ENCODE measurements around the gene KIF6. TPM values are rescaled to one million over a fixed set of nuclear protein-coding genes. Genes with fewer than 3 reads are reported as not detected.

KIF6 gene
- total RNA-seq, 2 experiments from 2014 or later, result not detected

DNA sequence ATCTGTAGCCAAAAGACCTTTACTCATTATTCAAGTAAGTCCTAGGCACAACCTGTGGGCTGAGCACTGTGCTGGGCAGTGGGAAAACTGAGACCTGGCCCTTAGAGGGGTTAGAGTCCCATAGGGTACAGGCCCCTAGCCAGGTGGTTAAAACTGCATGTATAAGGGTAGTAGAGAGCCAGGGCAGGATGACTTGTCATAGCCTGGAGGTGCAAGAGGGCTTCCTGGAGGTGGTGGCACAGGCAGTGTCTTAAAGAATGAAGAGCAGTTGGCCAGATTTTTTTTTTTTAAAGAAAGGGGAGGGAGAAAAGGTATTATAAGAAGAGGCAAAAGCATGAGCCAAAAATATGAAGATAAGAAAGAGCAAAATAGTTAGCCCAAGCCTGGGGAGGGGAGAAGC, 226.2 kb downstream of the KIF6 start:
- Histone ChIP-seq H3K27ac (ENCODE audit: low read depth in 1 of 2, low read length in 2 of 2) (no peak overlapping the region), H3K36me3 (ENCODE audit: insufficient read depth, low read length) (no peaks in the 10 kb centered on the region), H3K27me3 (ENCODE audit: control insufficient read depth in 1 of 2, insufficient read depth in 2 of 2, low read length in 2 of 2) (peaks cover 0 to 3% of the 10 kb centered on the region in 2 experiments), H3K4me3 (ENCODE audit: low read length) (no peak overlapping the region), H3K4me1 (ENCODE audit: insufficient read depth, low read length) (no peaks in the 10 kb centered on the region), H3K9me3 (ENCODE audit: control insufficient read depth in 1 of 2, insufficient read depth in 1 of 2, low read length in 2 of 2) (peaks cover 0 to 9% of the 10 kb centered on the region in 2 experiments)
- POLR2A ChIA-PET, result no interaction called here
- Mint-ChIP-seq H3K27me3 (peaks cover 36% of the 10 kb centered on the region), H3K4me1 (ENCODE audit: low read depth) (no peaks in the 10 kb centered on the region), H3K4me3 (no peak overlapping the region), H3K36me3 (ENCODE audit: low read depth) (peaks cover 4% of the 10 kb centered on the region), H3K27ac (no peak overlapping the region), H3K9me3 (peaks cover 25% of the 10 kb centered on the region)
- intact Hi-C loops (cut with DNase I, micrococcal nuclease), result no loop called here
- TF ChIP-seq, protein P1, sequence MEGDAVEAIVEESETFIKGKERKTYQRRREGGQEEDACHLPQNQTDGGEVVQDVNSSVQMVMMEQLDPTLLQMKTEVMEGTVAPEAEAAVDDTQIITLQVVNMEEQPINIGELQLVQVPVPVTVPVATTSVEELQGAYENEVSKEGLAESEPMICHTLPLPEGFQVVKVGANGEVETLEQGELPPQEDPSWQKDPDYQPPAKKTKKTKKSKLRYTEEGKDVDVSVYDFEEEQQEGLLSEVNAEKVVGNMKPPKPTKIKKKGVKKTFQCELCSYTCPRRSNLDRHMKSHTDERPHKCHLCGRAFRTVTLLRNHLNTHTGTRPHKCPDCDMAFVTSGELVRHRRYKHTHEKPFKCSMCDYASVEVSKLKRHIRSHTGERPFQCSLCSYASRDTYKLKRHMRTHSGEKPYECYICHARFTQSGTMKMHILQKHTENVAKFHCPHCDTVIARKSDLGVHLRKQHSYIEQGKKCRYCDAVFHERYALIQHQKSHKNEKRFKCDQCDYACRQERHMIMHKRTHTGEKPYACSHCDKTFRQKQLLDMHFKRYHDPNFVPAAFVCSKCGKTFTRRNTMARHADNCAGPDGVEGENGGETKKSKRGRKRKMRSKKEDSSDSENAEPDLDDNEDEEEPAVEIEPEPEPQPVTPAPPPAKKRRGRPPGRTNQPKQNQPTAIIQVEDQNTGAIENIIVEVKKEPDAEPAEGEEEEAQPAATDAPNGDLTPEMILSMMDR (IDR thresholded peaks at IDR 0.05), result no peak
- no peak for ATAC-seq (ENCODE audit: poor library complexity)
- CTCF ChIA-PET, result no interaction called here
- DNase-seq, result no peak

DNA sequence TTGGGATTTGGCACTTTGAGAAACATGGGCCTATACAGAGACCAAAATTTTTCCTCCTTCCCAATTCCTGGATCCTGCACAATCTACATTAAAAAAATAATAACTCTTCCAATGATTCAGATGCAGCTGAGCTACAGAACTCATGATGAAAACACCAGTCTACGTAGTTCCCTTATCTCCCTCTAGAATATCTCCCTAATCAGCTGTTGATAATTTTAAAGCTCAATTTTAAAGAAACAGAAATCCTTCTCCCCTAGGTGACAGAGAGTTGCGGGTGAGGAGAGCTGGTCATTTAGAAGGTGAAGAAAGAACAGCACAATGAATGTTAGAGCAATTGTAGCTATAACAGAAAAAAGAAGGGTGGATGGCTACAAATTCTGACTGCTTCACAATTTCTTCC, 227.1 kb downstream of the KIF6 start:
- ChIA-PET POLR2A (no interaction called here), CTCF (no interaction called here)
- TF ChIP-seq, protein P1 (IDR thresholded peaks at IDR 0.05), result no peak
- peaks cover 3 to 5% of the 10 kb centered on the region in 2 experiments for H3K27me3 ChIP-seq (ENCODE audit: control insufficient read depth in 1 of 2, insufficient read depth in 2 of 2, low read length in 2 of 2)
- no peak overlapping the region for H3K27ac ChIP-seq (ENCODE audit: low read depth in 1 of 2, low read length in 2 of 2)
- peaks cover 0 to 9% of the 10 kb centered on the region in 2 experiments for H3K9me3 ChIP-seq (ENCODE audit: control insufficient read depth in 1 of 2, insufficient read depth in 1 of 2, low read length in 2 of 2)
- Mint-ChIP-seq H3K9me3 (peaks cover 24% of the 10 kb centered on the region), H3K36me3 (ENCODE audit: low read depth) (peaks cover 4% of the 10 kb centered on the region), H3K27ac (no peak overlapping the region), H3K4me1 (ENCODE audit: low read depth) (no peaks in the 10 kb centered on the region), H3K4me3 (no peak overlapping the region), H3K27me3 (peaks cover 36% of the 10 kb centered on the region)
- H3K4me1 ChIP-seq (ENCODE audit: insufficient read depth, low read length), result no peaks in the 10 kb centered on the region
- intact Hi-C loops (cut with DNase I, micrococcal nuclease), result no loop called here
- ATAC-seq (ENCODE audit: poor library complexity) (no peak), DNase-seq (no peak)
- no peaks in the 10 kb centered on the region for H3K36me3 ChIP-seq (ENCODE audit: insufficient read depth, low read length)
- H3K4me3 ChIP-seq (ENCODE audit: low read length), result no peak overlapping the region

DNA sequence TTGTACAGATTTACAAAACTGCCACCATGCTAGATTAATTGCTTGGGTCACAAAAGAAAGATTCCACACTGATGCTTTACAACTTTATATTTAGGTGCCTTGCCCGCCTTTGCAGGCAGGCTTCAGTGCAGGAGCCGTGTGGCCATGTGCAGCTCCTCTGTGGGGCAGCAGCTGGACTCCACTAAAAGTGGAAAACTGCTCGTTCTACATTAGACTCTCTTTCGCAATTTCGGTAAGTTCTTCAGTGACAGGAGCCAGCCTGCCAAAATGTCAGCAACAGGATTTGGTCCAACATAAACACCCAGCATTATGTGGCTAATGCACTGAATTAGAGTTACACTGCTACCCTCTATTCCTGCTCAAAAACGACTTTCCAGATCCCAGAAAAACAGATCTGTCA, 228.3 kb downstream of the KIF6 start:
- peaks cover 0 to 4% of the 10 kb centered on the region in 2 experiments for H3K9me3 ChIP-seq (ENCODE audit: control insufficient read depth in 1 of 2, insufficient read depth in 1 of 2, low read length in 2 of 2)
- Mint-ChIP-seq H3K4me3 (no peak overlapping the region), H3K27ac (no peak overlapping the region)

More for the DNA sequence above, 228.3 kb downstream of the KIF6 start:
- CTCF ChIA-PET, result no interaction called here
- ATAC-seq (ENCODE audit: poor library complexity) (no peak), DNase-seq (no peak)
- Mint-ChIP-seq H3K9me3 (peaks cover 13% of the 10 kb centered on the region), H3K27me3 (peaks cover 44% of the 10 kb centered on the region), H3K36me3 (ENCODE audit: low read depth) (peaks cover 4% of the 10 kb centered on the region), H3K4me1 (ENCODE audit: low read depth) (no peaks in the 10 kb centered on the region)
- Histone ChIP-seq H3K36me3 (ENCODE audit: insufficient read depth, low read length) (no peaks in the 10 kb centered on the region), H3K27ac (ENCODE audit: low read depth in 1 of 2, low read length in 2 of 2) (no peak overlapping the region), H3K4me3 (ENCODE audit: low read length) (no peak overlapping the region), H3K27me3 (ENCODE audit: control insufficient read depth in 1 of 2, insufficient read depth in 2 of 2, low read length in 2 of 2) (peaks cover 3 to 5% of the 10 kb centered on the region in 2 experiments), H3K4me1 (ENCODE audit: insufficient read depth, low read length) (no peaks in the 10 kb centered on the region)
- TF ChIP-seq, protein P1 (IDR thresholded peaks at IDR 0.05), result no peak
- intact Hi-C loops (cut with DNase I, micrococcal nuclease), result no loop called here
- POLR2A ChIA-PET, result no interaction called here
